ENCODE results near the gene APBB2.
"Not testable (repeated sequence)": the region's sequence is repeated elsewhere in the genome, so short reads cannot be mapped to it uniquely, and the experiment has no call there.

APBB2 gene

DNA sequence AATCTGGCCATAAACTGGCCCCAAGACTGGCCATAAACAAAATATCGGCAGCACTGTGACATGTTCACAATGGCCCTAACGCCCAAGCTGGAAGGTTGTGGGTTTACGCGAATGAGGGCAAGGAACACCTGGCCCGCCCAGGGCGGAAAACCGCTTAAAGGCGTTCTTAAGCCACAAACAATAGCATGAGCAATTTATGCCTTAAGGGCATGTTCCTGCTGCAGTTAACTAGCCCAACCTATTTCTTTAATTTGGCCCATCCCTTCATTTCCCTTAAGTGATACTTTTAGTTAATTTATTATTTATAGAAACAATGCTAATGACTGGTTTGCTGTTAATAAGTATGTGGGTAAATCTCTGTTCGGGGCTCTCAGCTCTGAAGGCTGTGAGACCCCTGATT lies 154.9 kb downstream of the APBB2 start:
- DNase-seq: not testable (repeated sequence)

GRCh38 chr4:41058426-41058825 lies 155.9 kb downstream of the APBB2 start:
- no peak for DNase-seq

DNA sequence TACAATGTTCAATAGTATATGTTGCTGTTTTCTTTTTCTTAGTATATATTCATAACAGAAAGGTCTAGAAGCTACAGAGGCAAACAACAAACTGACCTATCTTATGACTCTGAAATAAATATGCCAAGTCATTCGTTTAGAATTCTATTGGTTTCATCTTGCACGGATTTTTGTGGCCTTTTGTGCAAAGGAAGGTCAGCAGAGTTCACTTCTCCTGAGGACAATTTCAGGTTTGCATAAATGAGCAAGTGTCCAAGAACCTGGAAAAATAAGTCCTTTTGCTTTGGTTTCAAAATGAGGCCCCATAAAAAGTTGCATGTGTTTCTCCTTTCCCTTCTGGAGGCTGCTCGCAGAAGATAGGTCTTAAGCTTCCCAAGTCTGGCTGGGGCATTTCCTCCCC lies 156.9 kb downstream of the APBB2 start:
- DNase-seq: no peak

- no peak for DNase-seq
Observed at GRCh38 chr4:41052287-41052686, 162.1 kb downstream of the APBB2 start.

DNA sequence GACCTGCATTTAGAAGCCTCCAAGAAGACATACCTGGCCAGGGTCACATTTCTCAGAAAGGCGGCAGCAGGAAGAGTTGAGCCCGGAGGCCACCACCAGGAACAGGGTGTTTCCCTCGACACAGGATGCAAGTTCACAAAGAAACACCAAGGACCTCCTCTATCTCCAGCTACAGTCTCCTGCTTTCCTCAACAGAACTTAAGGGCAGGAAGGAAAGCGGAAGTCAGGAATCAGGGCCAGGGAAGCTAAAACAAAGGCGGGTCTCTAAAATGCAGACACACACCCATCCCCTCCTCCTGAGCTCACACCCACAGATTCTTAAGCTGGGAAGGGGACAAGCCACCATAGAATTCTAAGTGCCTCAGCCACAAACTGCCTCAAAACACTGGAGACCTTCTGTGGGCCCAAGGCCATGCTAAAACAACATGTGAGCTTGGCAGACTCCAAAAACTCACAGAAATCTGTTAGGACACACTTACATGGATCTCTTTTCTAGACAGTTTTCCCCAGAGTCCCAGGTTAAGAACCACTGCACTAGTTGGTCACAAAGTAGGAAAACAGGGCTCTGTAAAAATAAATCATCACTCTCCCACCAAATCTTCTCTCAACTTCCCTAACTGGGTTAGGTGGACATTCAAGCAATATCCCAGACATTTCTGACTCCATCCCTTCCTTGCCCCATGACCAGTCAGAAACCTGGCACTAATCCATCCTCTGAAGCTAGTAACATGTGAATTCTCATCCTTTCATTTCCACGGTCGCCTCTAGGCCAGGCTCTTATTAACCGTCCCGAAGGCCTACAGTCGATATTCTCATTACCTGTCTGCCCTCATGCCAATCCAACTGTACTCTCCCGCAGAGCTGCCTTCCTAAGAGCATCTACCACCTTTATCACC lies 163.2 kb downstream of the APBB2 start:
- DNase-seq: no peak

DNA sequence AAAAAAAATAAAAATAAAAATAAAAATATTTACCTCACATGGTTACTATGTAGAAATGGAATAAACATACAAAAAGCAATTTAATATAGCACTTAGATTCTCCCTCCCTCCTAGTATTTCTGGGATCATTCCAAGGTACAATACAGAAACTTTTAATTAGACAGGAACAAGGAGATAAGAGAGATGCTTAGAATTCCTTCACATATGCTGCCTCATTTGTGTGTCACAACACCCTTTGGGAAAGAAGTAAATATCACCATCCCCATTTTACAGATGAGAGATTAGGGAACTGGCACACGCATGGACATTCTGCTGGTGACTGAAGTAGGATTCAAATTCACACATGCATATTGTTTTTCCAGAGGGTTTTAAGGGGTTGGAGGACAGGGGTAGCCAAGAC lies 164.2 kb downstream of the APBB2 start:
- DNase-seq: no peak

GRCh38 chr4:41049176-41049575 lies 165.2 kb downstream of the APBB2 start:
- not testable (repeated sequence) for DNase-seq

DNA sequence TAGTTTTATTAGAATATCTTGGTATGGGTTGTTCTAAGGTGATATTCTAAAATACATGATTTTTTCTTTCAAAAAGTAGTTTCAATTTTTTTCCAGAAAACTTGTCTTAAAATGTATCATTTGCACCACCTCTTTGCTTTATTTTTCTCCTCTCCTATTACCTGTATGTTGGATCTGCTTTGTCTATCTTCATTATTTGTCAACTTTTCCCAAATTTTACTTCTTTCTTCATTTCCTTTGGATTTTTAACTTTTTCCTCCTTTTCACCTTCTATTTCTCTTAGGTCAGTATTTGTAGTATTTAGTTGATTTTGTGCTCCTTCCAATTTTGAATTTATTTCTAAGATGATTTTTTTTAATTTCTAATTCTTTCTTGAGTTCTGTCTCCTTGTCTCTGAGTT lies 169.6 kb downstream of the APBB2 start:
- DNase-seq: no peak

DNA sequence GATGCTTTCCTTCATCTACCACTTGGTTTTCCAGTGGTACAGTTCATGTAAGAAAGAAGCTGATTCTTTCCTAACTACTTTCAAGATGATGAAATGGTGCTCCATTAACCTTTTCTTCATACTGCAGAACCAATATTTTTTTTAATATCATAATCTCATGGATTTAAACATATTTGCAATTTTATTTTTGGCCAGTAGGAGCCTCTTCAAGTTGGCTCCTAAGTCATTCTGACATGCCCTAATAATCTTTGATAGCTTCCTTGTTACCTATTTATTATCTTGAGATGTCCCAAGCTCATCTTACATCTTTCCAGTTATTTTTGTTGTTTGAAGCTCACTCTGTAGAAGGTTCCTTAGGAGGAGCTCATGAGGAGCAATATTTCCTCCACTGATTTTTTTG lies 170.2 kb downstream of the APBB2 start:
- no peak for DNase-seq

GRCh38 chr4:41043465-41043864 lies 170.9 kb downstream of the APBB2 start:
- no peak for DNase-seq

- DNase-seq: no peak
Observed at GRCh38 chr4:41041551-41041950, 172.8 kb downstream of the APBB2 start.

- DNase-seq: no peak
Observed at GRCh38 chr4:41039317-41039716, 175.0 kb downstream of the APBB2 start.

DNA sequence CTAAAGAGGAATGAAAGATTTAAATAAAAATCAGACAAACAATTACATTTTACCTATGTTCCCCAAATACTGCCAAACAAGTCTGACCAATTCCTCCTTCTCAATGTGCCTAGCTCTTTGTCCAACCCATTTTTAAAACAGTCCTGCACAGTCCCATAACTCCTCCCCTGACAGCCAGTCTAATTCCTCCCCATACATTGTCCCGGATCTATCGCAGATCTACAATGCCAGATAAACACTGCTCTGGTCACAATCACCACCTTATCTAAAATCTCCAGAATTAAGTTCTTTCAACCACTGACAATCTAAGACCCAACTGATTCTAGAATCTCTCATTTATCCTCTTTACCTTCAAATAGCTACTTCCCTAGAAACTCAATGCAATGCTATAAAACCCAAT lies 176.0 kb downstream of the APBB2 start:
- no peak for DNase-seq

- DNase-seq: no peak
Observed at GRCh38 chr4:41029098-41029497, 185.2 kb downstream of the APBB2 start.

DNA sequence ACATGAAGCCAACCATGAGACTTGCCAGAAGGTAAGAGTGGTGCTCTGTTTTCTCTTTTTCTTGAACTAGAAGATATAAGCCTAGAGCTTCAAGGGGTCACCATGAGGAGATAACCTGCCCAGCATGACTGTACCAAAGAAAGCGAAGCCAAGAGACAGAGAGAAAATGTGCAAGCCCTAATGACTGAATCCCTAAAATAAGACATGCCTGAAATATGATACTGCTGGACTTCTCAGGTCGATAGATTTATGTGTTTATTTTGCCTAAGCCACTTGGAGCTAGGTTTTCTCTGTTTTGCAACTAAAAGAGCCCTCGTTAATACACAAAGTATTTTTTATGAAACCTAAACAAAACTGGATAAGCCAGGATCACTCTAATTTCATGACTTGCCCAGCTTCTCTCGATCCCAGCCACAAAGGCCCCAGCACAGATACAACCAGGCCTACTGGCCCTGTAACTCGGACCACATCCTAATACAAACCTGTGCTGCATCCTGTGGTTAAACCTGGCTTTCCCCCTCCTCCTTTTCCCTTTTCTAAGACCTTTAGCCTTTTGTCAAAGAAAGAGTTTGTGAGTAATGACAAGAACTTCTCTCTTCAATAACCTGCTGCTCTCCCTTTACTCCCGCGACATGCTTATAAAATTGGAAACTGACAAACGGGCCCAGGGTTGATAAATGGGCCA lies 185.8 kb downstream of the APBB2 start:
- DNase-seq: no peak

DNA sequence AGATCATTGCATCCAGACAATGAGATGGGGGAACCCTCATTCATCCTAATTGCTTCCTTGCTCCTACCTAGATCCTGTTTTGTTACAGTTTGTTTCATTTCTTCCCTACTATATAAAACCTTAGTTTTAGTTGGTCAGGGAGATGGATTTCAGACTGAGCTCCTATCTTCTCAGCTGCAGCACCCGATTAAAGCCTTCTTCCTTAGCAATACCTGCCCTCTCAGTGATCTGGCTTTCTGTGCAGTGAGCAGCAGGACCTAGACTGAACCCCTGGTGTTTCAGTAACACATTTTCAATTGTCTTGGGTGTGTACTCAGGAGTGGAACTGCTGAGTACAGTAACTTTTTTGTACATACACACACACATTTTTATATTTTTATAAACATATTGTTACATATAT lies 187.4 kb downstream of the APBB2 start:
- DNase-seq: no peak

GRCh38 chr4:41025824-41026223 lies 188.5 kb downstream of the APBB2 start:
- DNase-seq: no peak

DNA sequence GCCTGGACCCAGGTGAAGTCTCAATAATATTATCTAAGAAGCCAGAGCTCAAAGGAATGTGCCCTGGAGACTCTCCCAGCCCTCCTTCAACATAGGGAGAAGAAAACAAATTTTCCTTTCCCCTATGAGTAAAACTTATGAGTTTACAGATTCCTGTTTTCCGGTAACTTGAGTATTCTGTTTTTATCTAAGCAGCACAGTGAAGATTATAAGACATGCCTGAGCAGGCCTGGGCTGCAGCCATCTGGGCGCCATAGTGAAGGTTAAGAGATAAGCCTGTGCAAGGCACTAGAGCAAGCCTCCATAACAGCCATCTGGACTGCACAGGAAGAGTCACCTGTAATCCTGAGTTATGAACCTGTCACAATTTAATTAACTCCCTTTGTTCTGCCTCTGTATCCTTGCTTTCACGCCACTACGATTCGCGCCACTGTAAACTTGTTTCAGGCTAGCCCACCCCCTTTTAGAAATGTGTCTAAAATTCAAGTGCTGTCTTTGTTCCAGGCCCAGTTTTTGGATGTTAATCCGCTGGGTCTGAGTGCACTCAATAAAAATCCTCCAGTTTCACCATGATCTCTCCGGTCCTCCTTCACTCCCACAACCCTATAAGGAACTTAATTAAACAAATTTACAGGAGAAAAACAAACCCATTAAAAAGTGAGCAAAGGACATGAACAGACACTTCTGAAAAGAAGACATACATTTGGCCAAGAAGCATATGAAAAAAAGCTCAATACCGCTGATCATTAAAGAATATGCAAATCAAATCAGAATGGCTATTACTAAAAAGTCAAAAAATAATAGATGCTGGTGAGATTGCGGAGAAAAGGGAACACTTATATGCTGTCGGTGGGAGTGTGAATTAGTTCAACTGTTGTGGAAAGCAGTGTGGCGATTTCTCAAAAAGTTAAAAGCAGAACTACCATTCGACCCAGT lies 189.5 kb downstream of the APBB2 start:
- DNase-seq: no peak

GRCh38 chr4:41022116-41022515 lies 192.2 kb downstream of the APBB2 start:
- no peak for DNase-seq

GRCh38 chr4:41015016-41015675 lies 199.2 kb downstream of the APBB2 start:
- DNase-seq: no peak

DNA sequence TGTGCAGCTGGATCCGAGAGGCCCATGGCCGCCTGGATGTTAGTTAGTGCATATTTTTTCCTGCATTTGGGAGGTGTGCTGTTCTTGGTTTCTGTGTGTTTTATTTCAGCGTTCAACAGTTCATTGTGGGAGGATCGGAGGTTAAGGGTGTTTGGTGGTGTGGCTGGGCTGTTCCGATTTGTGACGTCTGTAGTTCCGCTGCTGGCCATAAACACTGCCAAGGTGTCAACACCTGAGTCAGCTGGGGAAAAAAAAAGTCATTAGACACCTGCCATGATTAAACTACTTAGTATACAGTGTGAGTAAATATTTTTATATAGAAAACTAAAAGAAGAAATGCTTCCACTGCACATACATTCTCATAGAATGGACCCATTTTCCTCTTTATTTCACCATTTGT lies 200.2 kb downstream of the APBB2 start:
- no peak for DNase-seq

DNA sequence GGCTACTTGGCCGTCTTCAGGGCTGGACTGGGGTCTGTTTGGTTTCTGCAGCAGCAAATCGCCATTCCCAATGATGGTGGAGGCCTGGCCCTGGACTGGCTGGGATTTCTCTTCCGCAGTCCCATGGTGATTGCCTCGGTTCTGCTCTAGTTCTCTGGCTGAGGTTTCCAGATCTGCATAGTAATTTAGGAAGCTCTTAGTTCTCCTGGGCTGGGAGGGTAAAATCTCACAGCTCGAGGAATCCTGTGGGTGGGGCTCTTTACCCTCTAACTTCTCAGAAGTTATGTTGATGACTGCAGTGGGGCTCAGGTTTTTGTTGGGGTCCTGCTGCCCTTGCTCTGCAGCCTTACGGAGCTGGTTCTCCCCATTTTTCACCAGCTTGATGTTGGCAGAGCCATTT lies 200.6 kb downstream of the APBB2 start:
- DNase-seq: no peak

DNA sequence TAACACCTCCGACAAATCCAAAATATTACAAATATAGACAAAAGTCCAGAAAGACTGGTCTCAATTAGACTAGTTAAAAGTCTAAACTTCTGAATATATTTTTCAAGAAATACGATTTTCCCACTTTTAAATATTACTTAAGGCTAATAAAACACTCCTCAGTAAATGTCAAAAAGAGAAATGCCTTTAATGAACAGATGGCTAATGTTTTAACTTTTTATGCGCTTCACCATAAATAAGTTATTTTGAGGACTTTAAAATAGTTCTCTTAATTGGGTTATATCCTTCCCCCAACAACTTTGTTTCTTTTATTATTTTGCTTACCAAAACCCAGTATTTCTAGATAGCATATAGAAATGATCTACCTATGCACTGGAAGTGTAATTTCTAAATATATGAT lies 201.4 kb downstream of the APBB2 start:
- DNase-seq: no peak

Measured in activated CD4-positive, alpha-beta T cell treated with anti-CD3 and anti-CD28 coated beads, Interleukin-2, amount 50 U/mL, for 16 hours (primary cell).